ENCODE measurements around the gene USP48.

- no peak for TF ChIP-seq POLR2A (IDR thresholded peaks at IDR 0.05)
- no peak for TF ChIP-seq CTCF (IDR thresholded peaks at IDR 0.05)
Measured at GRCh38 chr1:21663248-21663950, 119.5 kb downstream of the USP48 start.

Data from vagina (tissue), 2 donors.